K562 (cell line): ENCODE results near the gene RAB14. TPM values are rescaled to one million over a fixed set of nuclear protein-coding genes. Genes with fewer than 3 reads are reported as not detected.

Experiments
- BACH1 ChIP-seq: fragments of 200-800 bp; sonication (Bioruptor generic); IDR thresholded peaks from 2 replicates; pipeline ENCODE4 v1.6.1; 2016; ENCODE audit warnings: missing genetic modification characterization, missing compliant biosample characterization
- CSDE1 ChIP-seq, 2 experiments: fragments of 450-650 bp; IDR thresholded peaks; 2 replicates each; pipeline ENCODE4 v1.6.1; 2016; ENCODE audit warnings: mild to moderate bottlenecking in 1 of 2
- ETV6 ChIP-seq, 3 experiments: fragments of 150-350 bp in 1 of 3; sonication (generic) in 1 of 3; formaldehyde crosslinking in 1 of 3; IDR thresholded peaks; 2 replicates each; pipeline versions ENCODE4 v1.6.1 to v1.8.0; 2014 to 2022; ENCODE audit warnings: borderline replicate concordance in 2 of 3, low read depth in 2 of 3, antibody characterized with exemption in 1 of 3, low read length in 1 of 3, mild to moderate bottlenecking in 1 of 3, missing genetic modification reagents in 1 of 3
- GATAD2B ChIP-seq: fragments of 450-650 bp; IDR thresholded peaks from 2 replicates; pipeline ENCODE4 v1.6.1; 2017; ENCODE audit warnings: mild to moderate bottlenecking, borderline replicate concordance
- MYC ChIP-seq, 2 experiments: fragments of 250-450 bp in 1 of 2; sonication (Bioruptor Pico) in 1 of 2; IDR thresholded peaks; 2 replicates each; pipeline versions ENCODE4 v1.5.1 to v1.6.1; 2012 to 2021; ENCODE audit warnings: low read depth in 2 of 2, borderline replicate concordance in 1 of 2, improper control_type of control experiment in 1 of 2, low read length in 1 of 2, mild to moderate bottlenecking in 1 of 2, moderate library complexity in 1 of 2
- NEUROD1 ChIP-seq: fragments of 150-350 bp; IDR thresholded peaks from 2 replicates; pipeline ENCODE4 v1.6.1; 2014; ENCODE audit warnings: borderline replicate concordance, low read length, low read depth; ENCODE audit not compliant: partially characterized antibody
- NFATC3 ChIP-seq: fragments of 450-650 bp; IDR thresholded peaks from 2 replicates; pipeline ENCODE4 v1.6.1; 2017; ENCODE audit warnings: mild to moderate bottlenecking
- NFIC ChIP-seq: fragments of 450-650 bp; IDR thresholded peaks from 2 replicates; pipeline ENCODE4 v1.6.1; 2017; ENCODE audit warnings: mild to moderate bottlenecking, inconsistent platforms
- PCBP1 ChIP-seq: fragments of 200-400 bp; formaldehyde crosslinking; IDR thresholded peaks from 2 replicates; pipeline ENCODE4 v1.6.1; 2018; ENCODE audit warnings: mild to moderate bottlenecking, low read depth, low read length; ENCODE audit not compliant: poor library complexity, severe bottlenecking
- PCBP2 ChIP-seq: fragments of 200-400 bp; formaldehyde crosslinking; IDR thresholded peaks from 2 replicates; pipeline ENCODE4 v1.6.1; 2018; ENCODE audit warnings: low read length, low read depth, mild to moderate bottlenecking, moderate library complexity; ENCODE audit not compliant: poor library complexity, severe bottlenecking
- RAD21 ChIP-seq, 2 experiments: fragments of 250-450 bp in 1 of 2; fragments of 450-650 bp in 1 of 2; sonication (Bioruptor Pico) in 1 of 2; formaldehyde crosslinking in 1 of 2; IDR thresholded peaks in 1 of 2; conservative IDR thresholded peaks in 1 of 2; 2 replicates each; pipeline versions ENCODE4 v1.4.0 to v1.8.0; 2020 to 2022; ENCODE audit warnings: mild to moderate bottlenecking in 2 of 2, moderate library complexity in 1 of 2
- SMARCE1 ChIP-seq: fragments of 450-650 bp; IDR thresholded peaks from 2 replicates; pipeline ENCODE4 v1.7.1; 2016; ENCODE audit warnings: mild to moderate bottlenecking
- TEAD2 ChIP-seq: fragments of 450-650 bp; IDR thresholded peaks from 2 replicates; pipeline ENCODE4 v1.6.1; 2016; ENCODE audit warnings: missing genetic modification characterization, control low read depth, missing compliant biosample characterization
- TFAM ChIP-seq: fragments of 250-450 bp; sonication (Bioruptor Pico); conservative IDR thresholded peaks from 2 replicates; pipeline ENCODE4 v1.5.0; 2021; ENCODE audit warnings: mild to moderate bottlenecking, moderate library complexity
- ZNF41 ChIP-seq: fragments of 250-450 bp; sonication (Bioruptor Pico); conservative IDR thresholded peaks from 2 replicates; pipeline ENCODE4 v1.4.0; 2020; ENCODE audit warnings: mild to moderate bottlenecking
- ZNF507 ChIP-seq: conservative IDR thresholded peaks from 2 replicates; pipeline ENCODE4 v1.6.1; 2017; ENCODE audit warnings: missing genetic modification characterization, missing compliant biosample characterization
- polyA plus RNA-seq, 8 experiments: library from polyadenylated mRNA; depleted of rRNA in 4 of 8; stranded (reverse) in 5 of 8; unstranded in 3 of 8; fragments of >200 nt; fragmentation: Nextera tagmentation in 2 of 8; fragmentation: Illumina TruSeq in 1 of 8; extraction: Ambion mirVana in 2 of 8; extraction: Trizol in 1 of 8; gene quantifications; 2 replicates each; pipeline versions ENCODE4 v1.2.1 to v1.2.3, GENCODE V29; 2011 to 2014; ENCODE audit warnings: inconsistent platforms in 1 of 8, missing spikeins in 1 of 8
- total RNA-seq, 7 experiments: library from RNA; depleted of rRNA in 6 of 7; stranded (reverse); fragments of >200 nt in 6 of 7; fragmentation: Illumina TruSeq in 2 of 7; extraction: Trizol in 2 of 7; gene quantifications; 2 replicates each; pipeline versions ENCODE4 v1.2.1 to v1.2.3, GENCODE V29; 2011 to 2021; ENCODE audit warnings: low replicate concordance in 1 of 7
- TF ChIP-seq, protein P1 (sequence below), 2 experiments: fragments of 450-650 bp; formaldehyde crosslinking in 1 of 2; IDR thresholded peaks; 2 replicates each; pipeline versions ENCODE4 v1.4.0 to v1.6.1; 2014 to 2020; ENCODE audit warnings: mild to moderate bottlenecking in 2 of 2, borderline replicate concordance in 1 of 2, low read depth in 1 of 2
- TF ChIP-seq, protein P2 (sequence below): fragments of 250-450 bp; sonication (Bioruptor Pico); IDR thresholded peaks from 2 replicates; pipeline ENCODE4 v1.8.0; 2021; ENCODE audit warnings: mild to moderate bottlenecking, moderate library complexity

The RAB14 gene
- total and polyA plus RNA-seq, 9 of the 15 experiments (the other 6 are each of a cell fraction or from before 2014, with no cell fraction given): 10.3 to 41.8 (median 20.9) TPM

DNA sequence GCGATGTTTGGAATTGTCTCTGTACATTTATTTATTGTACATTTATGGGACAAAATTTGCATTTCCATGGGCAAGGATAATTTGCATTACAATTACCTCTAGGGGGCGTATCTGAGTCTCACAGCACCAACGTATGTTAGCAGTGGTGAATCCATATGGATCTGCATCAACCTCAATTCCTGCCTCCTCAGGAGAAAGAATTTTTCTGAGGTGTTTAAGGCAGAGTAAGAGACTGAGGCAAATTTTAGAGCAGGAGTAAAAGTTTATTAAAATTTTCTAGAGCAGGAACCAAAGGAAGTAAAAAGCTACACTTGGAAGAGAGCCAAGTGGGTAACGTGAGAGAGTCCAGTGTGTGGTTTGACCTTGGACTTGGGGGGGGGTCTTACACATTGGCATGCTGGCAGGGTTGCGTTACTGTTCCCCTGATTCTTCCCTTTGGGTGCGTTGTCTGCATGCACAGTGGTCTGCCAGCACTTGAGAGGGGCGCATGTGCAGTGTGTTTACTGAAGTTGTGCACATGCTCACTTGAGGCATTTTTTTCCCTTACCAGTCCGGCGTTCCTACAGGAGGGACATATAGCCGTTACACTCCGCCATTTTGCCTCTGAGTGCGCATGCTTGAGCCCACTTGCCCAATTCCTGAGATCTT, 21.0 kb upstream of the RAB14 start (continued):
- TF ChIP-seq, protein P1, sequence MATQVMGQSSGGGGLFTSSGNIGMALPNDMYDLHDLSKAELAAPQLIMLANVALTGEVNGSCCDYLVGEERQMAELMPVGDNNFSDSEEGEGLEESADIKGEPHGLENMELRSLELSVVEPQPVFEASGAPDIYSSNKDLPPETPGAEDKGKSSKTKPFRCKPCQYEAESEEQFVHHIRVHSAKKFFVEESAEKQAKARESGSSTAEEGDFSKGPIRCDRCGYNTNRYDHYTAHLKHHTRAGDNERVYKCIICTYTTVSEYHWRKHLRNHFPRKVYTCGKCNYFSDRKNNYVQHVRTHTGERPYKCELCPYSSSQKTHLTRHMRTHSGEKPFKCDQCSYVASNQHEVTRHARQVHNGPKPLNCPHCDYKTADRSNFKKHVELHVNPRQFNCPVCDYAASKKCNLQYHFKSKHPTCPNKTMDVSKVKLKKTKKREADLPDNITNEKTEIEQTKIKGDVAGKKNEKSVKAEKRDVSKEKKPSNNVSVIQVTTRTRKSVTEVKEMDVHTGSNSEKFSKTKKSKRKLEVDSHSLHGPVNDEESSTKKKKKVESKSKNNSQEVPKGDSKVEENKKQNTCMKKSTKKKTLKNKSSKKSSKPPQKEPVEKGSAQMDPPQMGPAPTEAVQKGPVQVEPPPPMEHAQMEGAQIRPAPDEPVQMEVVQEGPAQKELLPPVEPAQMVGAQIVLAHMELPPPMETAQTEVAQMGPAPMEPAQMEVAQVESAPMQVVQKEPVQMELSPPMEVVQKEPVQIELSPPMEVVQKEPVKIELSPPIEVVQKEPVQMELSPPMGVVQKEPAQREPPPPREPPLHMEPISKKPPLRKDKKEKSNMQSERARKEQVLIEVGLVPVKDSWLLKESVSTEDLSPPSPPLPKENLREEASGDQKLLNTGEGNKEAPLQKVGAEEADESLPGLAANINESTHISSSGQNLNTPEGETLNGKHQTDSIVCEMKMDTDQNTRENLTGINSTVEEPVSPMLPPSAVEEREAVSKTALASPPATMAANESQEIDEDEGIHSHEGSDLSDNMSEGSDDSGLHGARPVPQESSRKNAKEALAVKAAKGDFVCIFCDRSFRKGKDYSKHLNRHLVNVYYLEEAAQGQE (IDR thresholded peaks at IDR 0.05; ENCODE audit: borderline replicate concordance): peak; percentile 28; the same call in 1 of the 2 replicates
- TF ChIP-seq, protein P1 (CRISPR knock-in tag; IDR thresholded peaks at IDR 0.05; ENCODE audit: low read depth): no peak
- no peak for TF ChIP-seq PCBP1
- peak; percentile 97 for TF ChIP-seq NFIC
- no peak for TF ChIP-seq ZNF41
- TF ChIP-seq NFATC3: peak; percentile 30; the same call in 1 of the 2 replicates
- TF ChIP-seq BACH1 (tag): no peak
- TF ChIP-seq MYC (IDR thresholded peaks at IDR 0.05; ENCODE audit: low read depth, low read length): 0 out of 2 replicates have a peak, but pooled peaks have one; percentile 18
- no peak for TF ChIP-seq MYC (CRISPR knock-in tag; IDR thresholded peaks at IDR 0.05; ENCODE audit: borderline replicate concordance, low read depth)
- no peak for TF ChIP-seq PCBP2
- TF ChIP-seq SMARCE1: no peak
- TF ChIP-seq CSDE1 (IDR thresholded peaks at IDR 0.05): no peak
- TF ChIP-seq NEUROD1: no peak
- no peak for TF ChIP-seq ETV6 (IDR thresholded peaks at IDR 0.05; ENCODE audit: borderline replicate concordance in 1 of 2, low read depth in 2 of 2, low read length in 1 of 2)
- TF ChIP-seq ETV6 (CRISPR knock-in tag; IDR thresholded peaks at IDR 0.05; ENCODE audit: borderline replicate concordance): no peak
- TF ChIP-seq, protein P2, sequence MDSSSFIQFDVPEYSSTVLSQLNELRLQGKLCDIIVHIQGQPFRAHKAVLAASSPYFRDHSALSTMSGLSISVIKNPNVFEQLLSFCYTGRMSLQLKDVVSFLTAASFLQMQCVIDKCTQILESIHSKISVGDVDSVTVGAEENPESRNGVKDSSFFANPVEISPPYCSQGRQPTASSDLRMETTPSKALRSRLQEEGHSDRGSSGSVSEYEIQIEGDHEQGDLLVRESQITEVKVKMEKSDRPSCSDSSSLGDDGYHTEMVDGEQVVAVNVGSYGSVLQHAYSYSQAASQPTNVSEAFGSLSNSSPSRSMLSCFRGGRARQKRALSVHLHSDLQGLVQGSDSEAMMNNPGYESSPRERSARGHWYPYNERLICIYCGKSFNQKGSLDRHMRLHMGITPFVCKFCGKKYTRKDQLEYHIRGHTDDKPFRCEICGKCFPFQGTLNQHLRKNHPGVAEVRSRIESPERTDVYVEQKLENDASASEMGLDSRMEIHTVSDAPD (CRISPR knock-in tag): no peak
- no peak for TF ChIP-seq GATAD2B
- TF ChIP-seq ZNF507: no peak
- no peak for TF ChIP-seq TEAD2 (tag)
- TF ChIP-seq RAD21 (CRISPR knock-in tag; conservative IDR thresholded peaks at IDR 0.05 in 1 of 2, IDR thresholded peaks at IDR 0.05 in 1 of 2): peak; percentile 50 to 67
- TF ChIP-seq TFAM (CRISPR knock-in tag): no peak
